HEK293 (cell line): ENCODE data around the gene MMP24OS.

ENCODE experiments used
- CTCF ChIA-PET: fragments of 350-600 bp; formaldehyde crosslinking; extraction: SDS; loops from one replicate; lab custom pipeline; 2021; ENCODE audit warnings: antibody characterized with exemption; lab: Yijun Ruan, JAX
- POLR2A ChIA-PET: fragments of 300-600 bp; formaldehyde crosslinking; extraction: SDS; loops from one replicate; lab custom pipeline; 2020; ENCODE audit warnings: antibody characterized with exemption, inconsistent platforms; lab: Yijun Ruan, JAX
- H3K27ac ChIP-seq: fragments of 200-500 bp; sonication (Bioruptor generic); 2 replicates; pipeline ENCODE4 v1.5.1; 2014; ENCODE audit warnings: low read depth, low read length, control low read depth, inconsistent platforms; ENCODE audit errors: extremely low read depth
- H3K36me3 ChIP-seq, 2 experiments: fragments of 200-500 bp in 1 of 2; sonication (Bioruptor generic) in 1 of 2; 1 replicate in 1 of 2; 2 replicates in 1 of 2; pipeline ENCODE4 v1.5.1; 2014 to 2017; ENCODE audit warnings: inconsistent platforms in 2 of 2, low read length in 2 of 2; ENCODE audit not compliant: control insufficient read depth in 2 of 2, insufficient read depth in 1 of 2
- H3K4me1 ChIP-seq: fragments of 200-500 bp; sonication (Bioruptor generic); 2 replicates; pipeline ENCODE4 v1.5.1; 2014; ENCODE audit warnings: mild to moderate bottlenecking, low read length, inconsistent platforms; ENCODE audit not compliant: control insufficient read depth, insufficient read depth
- H3K4me3 ChIP-seq: 2 replicates; pipeline ENCODE4 v1.5.1; 2011; ENCODE audit warnings: low read depth, mild to moderate bottlenecking, control low read depth, low read length, moderate library complexity
- H3K9me3 ChIP-seq: fragments of 200-500 bp; sonication (Bioruptor generic); 2 replicates; pipeline ENCODE4 v1.5.1; 2014; ENCODE audit warnings: low read depth, low read length, inconsistent platforms; ENCODE audit not compliant: control insufficient read depth, insufficient read depth
- HOXD13 ChIP-seq: sonication (generic); formaldehyde crosslinking; IDR thresholded peaks from 2 replicates; pipeline ENCODE4 v1.8.0; 2022; ENCODE audit warnings: missing genetic modification reagents, borderline replicate concordance
- RBAK ChIP-seq: fragments of 450-650 bp; formaldehyde crosslinking; IDR thresholded peaks from 2 replicates; pipeline ENCODE4 v1.5.1; 2016; ENCODE audit warnings: missing biosample characterization, missing genetic modification characterization
- ZBTB8A ChIP-seq: fragments of 450-650 bp; formaldehyde crosslinking; IDR thresholded peaks from 2 replicates; pipeline ENCODE4 v1.5.1; 2016; ENCODE audit warnings: missing biosample characterization, missing genetic modification characterization
- ZNF112 ChIP-seq: fragments of 450-650 bp; formaldehyde crosslinking; IDR thresholded peaks from 2 replicates; pipeline ENCODE4 v1.5.0; 2017; ENCODE audit warnings: missing biosample characterization, missing genetic modification characterization
- ZNF121 ChIP-seq: fragments of 450-650 bp; formaldehyde crosslinking; IDR thresholded peaks from 2 replicates; pipeline ENCODE4 v1.5.1; 2016; ENCODE audit warnings: missing biosample characterization, missing genetic modification characterization
- ZNF157 ChIP-seq: fragments of 450-650 bp; formaldehyde crosslinking; IDR thresholded peaks from 2 replicates; pipeline ENCODE4 v1.5.1; 2016; ENCODE audit warnings: missing biosample characterization, missing genetic modification characterization
- ZNF184 ChIP-seq: fragments of 450-650 bp; IDR thresholded peaks from 2 replicates; pipeline ENCODE4 v1.5.1; 2018; ENCODE audit warnings: missing biosample characterization, mild to moderate bottlenecking, missing genetic modification characterization
- ZNF24 ChIP-seq: fragments of 450-650 bp; formaldehyde crosslinking; IDR thresholded peaks from 2 replicates; pipeline ENCODE4 v1.5.1; 2016; ENCODE audit warnings: missing biosample characterization, missing genetic modification characterization
- ZNF26 ChIP-seq: fragments of 450-650 bp; formaldehyde crosslinking; IDR thresholded peaks from 2 replicates; pipeline ENCODE4 v1.5.1; 2016; ENCODE audit warnings: missing biosample characterization, missing genetic modification characterization
- ZNF350 ChIP-seq: fragments of 450-650 bp; formaldehyde crosslinking; IDR thresholded peaks from 2 replicates; pipeline ENCODE4 v1.5.0; 2017; ENCODE audit warnings: missing biosample characterization, mild to moderate bottlenecking, missing genetic modification characterization
- ZNF510 ChIP-seq: fragments of 450-650 bp; formaldehyde crosslinking; IDR thresholded peaks from 2 replicates; pipeline ENCODE4 v1.5.1; 2018; ENCODE audit warnings: mild to moderate bottlenecking, missing genetic modification characterization, missing biosample characterization; ENCODE audit not compliant: insufficient replicate concordance
- ZNF529 ChIP-seq: fragments of 450-650 bp; formaldehyde crosslinking; IDR thresholded peaks from 2 replicates; pipeline ENCODE4 v1.5.1; 2017; ENCODE audit warnings: missing genetic modification characterization, missing biosample characterization; ENCODE audit not compliant: insufficient replicate concordance
- ZNF621 ChIP-seq: fragments of 450-650 bp; formaldehyde crosslinking; IDR thresholded peaks from 2 replicates; pipeline ENCODE4 v1.5.1; 2017; ENCODE audit warnings: missing biosample characterization, missing genetic modification characterization
- ZNF623 ChIP-seq: fragments of 450-650 bp; formaldehyde crosslinking; IDR thresholded peaks from 2 replicates; pipeline ENCODE4 v1.5.1; 2016; ENCODE audit warnings: missing biosample characterization, missing genetic modification characterization
- TF ChIP-seq, protein P1 (sequence below): fragments of 450-650 bp; formaldehyde crosslinking; IDR thresholded peaks from 2 replicates; pipeline ENCODE4 v1.5.1; 2016; ENCODE audit warnings: missing biosample characterization, missing genetic modification characterization
- TF ChIP-seq, protein P2 (sequence below): fragments of 450-650 bp; formaldehyde crosslinking; IDR thresholded peaks from 2 replicates; pipeline ENCODE4 v1.5.1; 2016; ENCODE audit warnings: missing biosample characterization, missing genetic modification characterization
- TF ChIP-seq, protein P3 (sequence below): fragments of 450-650 bp; formaldehyde crosslinking; conservative IDR thresholded peaks from 2 replicates; pipeline ENCODE4 v1.5.1; 2016; ENCODE audit warnings: low read depth, missing biosample characterization, missing genetic modification characterization

The MMP24OS gene

DNA sequence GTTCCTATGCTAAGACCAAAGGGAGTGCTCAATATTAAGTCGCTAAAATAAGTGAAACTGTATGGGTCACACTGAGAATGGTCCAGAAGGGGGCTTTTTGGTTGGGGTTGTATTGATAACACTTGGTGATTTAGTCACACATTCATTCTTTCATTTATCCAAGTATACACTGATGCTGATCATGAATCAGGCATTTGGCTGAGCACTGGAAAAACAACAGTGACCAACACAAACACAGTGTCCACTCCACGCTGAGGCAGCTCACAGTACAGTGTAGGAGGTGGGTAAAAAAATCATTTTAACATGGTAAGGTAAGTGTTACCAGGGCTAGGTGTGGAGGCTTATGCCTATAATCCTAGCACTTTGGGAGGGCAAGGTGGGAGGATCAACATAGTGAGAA, 23.5 kb upstream of the MMP24OS start:
- H3K4me1 ChIP-seq, result no peaks in the 10 kb centered on the region; the same call in 1 of the 2 replicates
- H3K36me3 ChIP-seq, result peaks cover 0 to 11% of the 10 kb centered on the region in 2 experiments; a peak in 1 of 3 replicates
- H3K4me3 ChIP-seq, result no peak overlapping the region
- no peak for TF ChIP-seq HOXD13 (CRISPR knock-in tag)
- no peak for TF ChIP-seq ZNF529 (tag by site-specific recombination)
- TF ChIP-seq ZNF26 (tag by site-specific recombination), result no peak
- TF ChIP-seq ZNF621 (tag by site-specific recombination), result no peak
- TF ChIP-seq ZNF157, result no peak
- TF ChIP-seq RBAK (tag by site-specific recombination), result no peak
- TF ChIP-seq ZBTB8A (tag by site-specific recombination), result no peak
- TF ChIP-seq ZNF623 (tag by site-specific recombination), result no peak
- TF ChIP-seq, protein P1, sequence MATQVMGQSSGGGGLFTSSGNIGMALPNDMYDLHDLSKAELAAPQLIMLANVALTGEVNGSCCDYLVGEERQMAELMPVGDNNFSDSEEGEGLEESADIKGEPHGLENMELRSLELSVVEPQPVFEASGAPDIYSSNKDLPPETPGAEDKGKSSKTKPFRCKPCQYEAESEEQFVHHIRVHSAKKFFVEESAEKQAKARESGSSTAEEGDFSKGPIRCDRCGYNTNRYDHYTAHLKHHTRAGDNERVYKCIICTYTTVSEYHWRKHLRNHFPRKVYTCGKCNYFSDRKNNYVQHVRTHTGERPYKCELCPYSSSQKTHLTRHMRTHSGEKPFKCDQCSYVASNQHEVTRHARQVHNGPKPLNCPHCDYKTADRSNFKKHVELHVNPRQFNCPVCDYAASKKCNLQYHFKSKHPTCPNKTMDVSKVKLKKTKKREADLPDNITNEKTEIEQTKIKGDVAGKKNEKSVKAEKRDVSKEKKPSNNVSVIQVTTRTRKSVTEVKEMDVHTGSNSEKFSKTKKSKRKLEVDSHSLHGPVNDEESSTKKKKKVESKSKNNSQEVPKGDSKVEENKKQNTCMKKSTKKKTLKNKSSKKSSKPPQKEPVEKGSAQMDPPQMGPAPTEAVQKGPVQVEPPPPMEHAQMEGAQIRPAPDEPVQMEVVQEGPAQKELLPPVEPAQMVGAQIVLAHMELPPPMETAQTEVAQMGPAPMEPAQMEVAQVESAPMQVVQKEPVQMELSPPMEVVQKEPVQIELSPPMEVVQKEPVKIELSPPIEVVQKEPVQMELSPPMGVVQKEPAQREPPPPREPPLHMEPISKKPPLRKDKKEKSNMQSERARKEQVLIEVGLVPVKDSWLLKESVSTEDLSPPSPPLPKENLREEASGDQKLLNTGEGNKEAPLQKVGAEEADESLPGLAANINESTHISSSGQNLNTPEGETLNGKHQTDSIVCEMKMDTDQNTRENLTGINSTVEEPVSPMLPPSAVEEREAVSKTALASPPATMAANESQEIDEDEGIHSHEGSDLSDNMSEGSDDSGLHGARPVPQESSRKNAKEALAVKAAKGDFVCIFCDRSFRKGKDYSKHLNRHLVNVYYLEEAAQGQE (tag by site-specific recombination), result no peak
- TF ChIP-seq ZNF350 (tag by site-specific recombination), result no peak
- TF ChIP-seq ZNF184, result no peak
- H3K9me3 ChIP-seq, result no peaks in the 10 kb centered on the region
- ChIA-PET CTCF (interaction anchor here (0.6 to 13.7 kb wide), 8 partner anchors 16 to 216 kb away, joined by 3 to 236 read pairs (median 4); partner anchors contain the start of gene GDF5), POLR2A (interaction anchor here (0.5 to 1.0 kb wide), 2 partner anchors 17 to 217 kb away, joined by 4 read pairs; partner anchors contain the start of gene EIF6)
- H3K27ac ChIP-seq, result no peak overlapping the region

GRCh38 chr20:35300469-35301262, 22.7 kb upstream of the MMP24OS start:
- Histone ChIP-seq H3K4me3 (no peak overlapping the region), H3K27ac (no peak overlapping the region), H3K36me3 (peaks cover 0 to 8% of the 10 kb centered on the region in 2 experiments; a peak in 1 of 3 replicates), H3K4me1 (no peaks in the 10 kb centered on the region; the same call in 1 of the 2 replicates), H3K9me3 (no peaks in the 10 kb centered on the region)
- POLR2A ChIA-PET, result interaction anchor here (1.0 kb wide), 1 partner anchor 16 kb away, joined by 4 read pairs; the partner anchor contains the start of gene EIF6
- CTCF ChIA-PET, result interaction anchor here (0.6 to 13.7 kb wide), 10 partner anchors 17 to 217 kb away, joined by 3 to 236 read pairs (median 4); no protein-coding TSS in a partner anchor
- TF ChIP-seq ZNF510 (tag by site-specific recombination), result no peak
- TF ChIP-seq ZNF121 (tag by site-specific recombination), result peak; percentile 94
- TF ChIP-seq, all 188 proteins: peak for 1

- CTCF ChIA-PET, result interaction anchor here (0.6 to 13.7 kb wide), 7 partner anchors 18 to 155 kb away, joined by 3 to 236 read pairs (median 4); no protein-coding TSS in a partner anchor
- POLR2A ChIA-PET, result no interaction called here
- H3K36me3 ChIP-seq, result peaks cover 0 to 8% of the 10 kb centered on the region in 2 experiments; a peak in 1 of 3 replicates
- no peak overlapping the region for H3K27ac ChIP-seq
- H3K4me3 ChIP-seq, result no peak overlapping the region
- H3K9me3 ChIP-seq, result no peaks in the 10 kb centered on the region
- no peaks in the 10 kb centered on the region for H3K4me1 ChIP-seq
- TF ChIP-seq ZNF24 (no peak), ZNF112 (tag by site-specific recombination) (no peak)
- TF ChIP-seq, protein P2, sequence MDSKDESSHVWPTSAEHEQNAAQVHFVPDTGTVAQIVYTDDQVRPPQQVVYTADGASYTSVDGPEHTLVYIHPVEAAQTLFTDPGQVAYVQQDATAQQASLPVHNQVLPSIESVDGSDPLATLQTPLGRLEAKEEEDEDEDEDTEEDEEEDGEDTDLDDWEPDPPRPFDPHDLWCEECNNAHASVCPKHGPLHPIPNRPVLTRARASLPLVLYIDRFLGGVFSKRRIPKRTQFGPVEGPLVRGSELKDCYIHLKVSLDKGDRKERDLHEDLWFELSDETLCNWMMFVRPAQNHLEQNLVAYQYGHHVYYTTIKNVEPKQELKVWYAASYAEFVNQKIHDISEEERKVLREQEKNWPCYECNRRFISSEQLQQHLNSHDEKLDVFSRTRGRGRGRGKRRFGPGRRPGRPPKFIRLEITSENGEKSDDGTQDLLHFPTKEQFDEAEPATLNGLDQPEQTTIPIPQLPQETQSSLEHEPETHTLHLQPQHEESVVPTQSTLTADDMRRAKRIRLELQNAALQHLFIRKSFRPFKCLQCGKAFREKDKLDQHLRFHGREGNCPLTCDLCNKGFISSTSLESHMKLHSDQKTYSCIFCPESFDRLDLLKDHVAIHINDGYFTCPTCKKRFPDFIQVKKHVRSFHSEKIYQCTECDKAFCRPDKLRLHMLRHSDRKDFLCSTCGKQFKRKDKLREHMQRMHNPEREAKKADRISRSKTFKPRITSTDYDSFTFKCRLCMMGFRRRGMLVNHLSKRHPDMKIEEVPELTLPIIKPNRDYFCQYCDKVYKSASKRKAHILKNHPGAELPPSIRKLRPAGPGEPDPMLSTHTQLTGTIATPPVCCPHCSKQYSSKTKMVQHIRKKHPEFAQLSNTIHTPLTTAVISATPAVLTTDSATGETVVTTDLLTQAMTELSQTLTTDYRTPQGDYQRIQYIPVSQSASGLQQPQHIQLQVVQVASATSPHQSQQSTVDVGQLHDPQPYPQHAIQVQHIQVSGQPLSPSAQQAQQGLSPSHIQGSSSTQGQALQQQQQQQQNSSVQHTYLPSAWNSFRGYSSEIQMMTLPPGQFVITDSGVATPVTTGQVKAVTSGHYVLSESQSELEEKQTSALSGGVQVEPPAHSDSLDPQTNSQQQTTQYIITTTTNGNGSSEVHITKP (tag by site-specific recombination), result no peak
- TF ChIP-seq, protein P3, sequence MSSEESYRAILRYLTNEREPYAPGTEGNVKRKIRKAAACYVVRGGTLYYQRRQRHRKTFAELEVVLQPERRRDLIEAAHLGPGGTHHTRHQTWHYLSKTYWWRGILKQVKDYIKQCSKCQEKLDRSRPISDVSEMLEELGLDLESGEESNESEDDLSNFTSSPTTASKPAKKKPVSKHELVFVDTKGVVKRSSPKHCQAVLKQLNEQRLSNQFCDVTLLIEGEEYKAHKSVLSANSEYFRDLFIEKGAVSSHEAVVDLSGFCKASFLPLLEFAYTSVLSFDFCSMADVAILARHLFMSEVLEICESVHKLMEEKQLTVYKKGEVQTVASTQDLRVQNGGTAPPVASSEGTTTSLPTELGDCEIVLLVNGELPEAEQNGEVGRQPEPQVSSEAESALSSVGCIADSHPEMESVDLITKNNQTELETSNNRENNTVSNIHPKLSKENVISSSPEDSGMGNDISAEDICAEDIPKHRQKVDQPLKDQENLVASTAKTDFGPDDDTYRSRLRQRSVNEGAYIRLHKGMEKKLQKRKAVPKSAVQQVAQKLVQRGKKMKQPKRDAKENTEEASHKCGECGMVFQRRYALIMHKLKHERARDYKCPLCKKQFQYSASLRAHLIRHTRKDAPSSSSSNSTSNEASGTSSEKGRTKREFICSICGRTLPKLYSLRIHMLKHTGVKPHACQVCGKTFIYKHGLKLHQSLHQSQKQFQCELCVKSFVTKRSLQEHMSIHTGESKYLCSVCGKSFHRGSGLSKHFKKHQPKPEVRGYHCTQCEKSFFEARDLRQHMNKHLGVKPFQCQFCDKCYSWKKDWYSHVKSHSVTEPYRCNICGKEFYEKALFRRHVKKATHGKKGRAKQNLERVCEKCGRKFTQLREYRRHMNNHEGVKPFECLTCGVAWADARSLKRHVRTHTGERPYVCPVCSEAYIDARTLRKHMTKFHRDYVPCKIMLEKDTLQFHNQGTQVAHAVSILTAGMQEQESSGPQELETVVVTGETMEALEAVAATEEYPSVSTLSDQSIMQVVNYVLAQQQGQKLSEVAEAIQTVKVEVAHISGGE, result no peak
Observed at GRCh38 chr20:35299780-35300179, 21.9 kb upstream of the MMP24OS start.
